Stimulated activated CD8-positive, alpha-beta memory T cell treated with anti-CD3 and anti-CD28 coated beads, Interleukin-15, amount 100 ng/mL, for 48 hours (primary cell): ENCODE measurements around the gene EVC2.

Source experiments
- DNase-seq, 2 donors: peaks; one replicate each; pipeline ENCODE4 v3.0.0-alpha.2; 2020; ENCODE audit warnings: low read depth in 2 of 2

EVC2 gene

GRCh38 chr4:5685296-5685695 is 23.1 kb downstream of the EVC2 start:
- no peak for DNase-seq

- no peak for DNase-seq
Measured at GRCh38 chr4:5683566-5683965, 24.8 kb downstream of the EVC2 start.

- no peak for DNase-seq
Measured at GRCh38 chr4:5678977-5679376, 29.4 kb downstream of the EVC2 start.

GRCh38 chr4:5676763-5677162 is 31.6 kb downstream of the EVC2 start:
- DNase-seq, result no peak

GRCh38 chr4:5666741-5667140 is 41.6 kb downstream of the EVC2 start:
- no peak for DNase-seq

- DNase-seq, result no peak
Measured at GRCh38 chr4:5664778-5665177, 43.6 kb downstream of the EVC2 start.

- DNase-seq, result no peak
Measured at GRCh38 chr4:5662555-5662954, 45.8 kb downstream of the EVC2 start.

GRCh38 chr4:5661237-5661636 is 47.1 kb downstream of the EVC2 start:
- DNase-seq, result no peak

GRCh38 chr4:5660185-5660584 is 48.2 kb downstream of the EVC2 start:
- DNase-seq, result no peak

- DNase-seq, result no peak
Measured at GRCh38 chr4:5658974-5659373, 49.4 kb downstream of the EVC2 start.

GRCh38 chr4:5656415-5656814 is 51.9 kb downstream of the EVC2 start:
- DNase-seq, result no peak

GRCh38 chr4:5654791-5655190 is 53.6 kb downstream of the EVC2 start:
- no peak for DNase-seq

- no peak for DNase-seq
Measured at GRCh38 chr4:5651089-5651488, 57.3 kb downstream of the EVC2 start.

GRCh38 chr4:5650040-5650439 is 58.3 kb downstream of the EVC2 start:
- DNase-seq, result no peak

- DNase-seq, result no peak
Measured at GRCh38 chr4:5647351-5647750, 61.0 kb downstream of the EVC2 start.

GRCh38 chr4:5640096-5640495 is 68.3 kb downstream of the EVC2 start:
- no peak for DNase-seq

GRCh38 chr4:5639556-5639955 is 68.8 kb downstream of the EVC2 start:
- DNase-seq, result no peak

GRCh38 chr4:5638976-5639375 is 69.4 kb downstream of the EVC2 start:
- no peak for DNase-seq

- DNase-seq, result no peak
Measured at GRCh38 chr4:5638316-5638715, 70.0 kb downstream of the EVC2 start.

GRCh38 chr4:5636766-5637670 is 71.3 kb downstream of the EVC2 start:
- DNase-seq, result no peak

GRCh38 chr4:5635826-5636195 is 72.5 kb downstream of the EVC2 start:
- no peak for DNase-seq

- DNase-seq, result no peak
Measured at GRCh38 chr4:5632571-5632970, 75.8 kb downstream of the EVC2 start.

GRCh38 chr4:5632066-5632440 is 76.3 kb downstream of the EVC2 start:
- no peak for DNase-seq
